ENCODE measurements around the gene RABEPK.
"Not testable (repeated sequence)": the region's sequence is repeated elsewhere in the genome, so short reads cannot be mapped to it uniquely, and the experiment has no call there.

Gene RABEPK

DNA sequence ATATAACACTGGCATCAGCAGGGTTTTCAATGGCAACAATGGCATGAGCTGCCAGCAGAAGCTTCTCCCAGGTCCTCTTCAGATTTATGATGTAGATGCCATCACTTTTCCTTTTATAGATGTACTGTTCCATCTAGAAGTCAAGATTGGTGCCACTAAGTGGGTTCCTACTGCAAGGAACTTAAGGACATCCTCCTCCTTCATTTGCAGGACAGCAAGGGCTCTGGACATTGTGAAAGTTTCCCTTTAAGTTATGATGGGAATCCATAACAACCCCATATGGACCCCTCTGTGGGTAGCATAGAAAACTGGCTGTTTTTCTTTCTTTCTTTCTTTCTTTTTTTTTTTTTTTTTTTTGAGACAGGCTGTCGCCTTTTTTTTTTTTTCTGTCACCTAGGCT lies 4.8 kb upstream of the RABEPK start:
- not testable (repeated sequence) for H3K36me3 ChIP-seq (ENCODE audit: control insufficient read depth, insufficient read depth, low read length); H3K27ac ChIP-seq (ENCODE audit: low read depth, low read length); H3K9me3 ChIP-seq (ENCODE audit: control insufficient read depth, insufficient read depth, low read depth, low read length); H3K9ac ChIP-seq (ENCODE audit: low read length); H3K4me3 ChIP-seq (ENCODE audit: low read depth, low read length); H3K27me3 ChIP-seq (ENCODE audit: control insufficient read depth, insufficient read depth, low read length); H3K4me1 ChIP-seq (ENCODE audit: control insufficient read depth, insufficient read depth, low read length)

DNA sequence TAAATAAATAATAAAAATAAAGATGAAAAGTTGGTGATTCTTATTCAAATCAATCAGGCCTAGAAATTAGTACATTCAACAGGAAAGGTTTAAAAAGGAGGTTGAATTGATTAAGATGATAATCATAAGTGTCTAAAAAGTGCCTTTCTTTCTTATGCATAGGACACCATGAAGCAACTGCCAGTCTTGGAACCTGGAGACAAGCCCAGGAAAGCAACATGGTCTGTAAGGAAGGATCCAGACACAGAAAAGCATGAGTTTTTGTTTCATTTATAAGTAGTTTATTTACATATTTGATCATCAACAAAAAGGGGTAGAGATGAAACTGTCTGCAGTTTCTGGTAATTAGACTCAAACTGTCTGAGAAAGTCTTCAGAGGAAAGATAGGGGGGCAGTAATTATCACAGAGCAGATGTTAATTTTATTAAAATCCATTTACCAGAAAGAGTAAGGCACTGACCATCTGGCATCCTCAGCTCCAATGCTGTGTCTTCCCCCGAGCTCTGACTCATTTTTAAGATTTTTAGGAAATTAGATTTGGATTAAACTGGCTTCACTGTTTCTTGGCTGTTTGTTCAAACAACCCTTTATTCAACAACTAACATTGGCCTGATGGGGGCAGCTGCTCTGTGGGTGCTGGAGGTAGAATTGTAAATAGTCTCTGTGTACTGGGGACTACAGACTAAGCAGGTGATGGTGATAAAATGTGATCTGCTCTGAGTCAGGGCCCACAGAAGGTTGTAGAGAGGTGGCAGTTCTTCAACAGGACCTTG lies 2.7 kb downstream of the RABEPK start:
- Histone ChIP-seq H3K36me3 (ENCODE audit: control insufficient read depth, insufficient read depth, low read length) (peaks cover 28% of the 10 kb centered on the region), H3K9me3 (ENCODE audit: control insufficient read depth, insufficient read depth, low read depth, low read length) (no peaks in the 10 kb centered on the region), H3K4me1 (ENCODE audit: control insufficient read depth, insufficient read depth, low read length) (0 out of 2 replicates have a peak, but pooled peaks cover 6% of the 10 kb centered on the region), H3K27ac (ENCODE audit: low read depth, low read length) (no peak overlapping the region), H3K27me3 (ENCODE audit: control insufficient read depth, insufficient read depth, low read length) (no peaks in the 10 kb centered on the region), H3K4me3 (ENCODE audit: low read depth, low read length) (no peak overlapping the region), H3K9ac (ENCODE audit: low read length) (no peak overlapping the region)

DNA sequence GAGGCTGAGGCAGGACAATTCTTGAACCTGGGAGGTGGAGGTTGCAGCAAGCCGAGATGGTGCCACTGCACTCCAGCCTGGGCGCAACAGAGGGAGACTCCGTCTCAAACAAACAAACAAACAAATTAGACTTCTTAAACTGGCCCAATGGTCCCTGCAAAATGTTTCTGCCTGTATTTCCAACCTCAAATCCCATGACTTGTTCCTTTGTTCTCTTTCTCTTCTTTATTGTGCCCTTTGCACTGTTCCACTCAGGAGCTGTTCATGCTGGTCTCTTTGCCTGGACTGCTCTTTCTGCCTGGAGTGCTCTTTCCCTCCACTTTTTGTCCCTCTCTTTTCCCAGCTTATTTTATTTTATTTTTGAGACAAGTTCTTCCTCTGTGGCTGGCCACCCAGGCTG lies 4.1 kb downstream of the RABEPK start:
- Histone ChIP-seq H3K9ac (ENCODE audit: low read length) (no peak overlapping the region), H3K36me3 (ENCODE audit: control insufficient read depth, insufficient read depth, low read length) (peaks cover 34% of the 10 kb centered on the region), H3K4me3 (ENCODE audit: low read depth, low read length) (no peak overlapping the region), H3K27me3 (ENCODE audit: control insufficient read depth, insufficient read depth, low read length) (no peaks in the 10 kb centered on the region), H3K4me1 (ENCODE audit: control insufficient read depth, insufficient read depth, low read length) (0 out of 2 replicates have a peak, but pooled peaks cover 6% of the 10 kb centered on the region), H3K9me3 (ENCODE audit: control insufficient read depth, insufficient read depth, low read depth, low read length) (no peaks in the 10 kb centered on the region), H3K27ac (ENCODE audit: low read depth, low read length) (no peak overlapping the region)

DNA sequence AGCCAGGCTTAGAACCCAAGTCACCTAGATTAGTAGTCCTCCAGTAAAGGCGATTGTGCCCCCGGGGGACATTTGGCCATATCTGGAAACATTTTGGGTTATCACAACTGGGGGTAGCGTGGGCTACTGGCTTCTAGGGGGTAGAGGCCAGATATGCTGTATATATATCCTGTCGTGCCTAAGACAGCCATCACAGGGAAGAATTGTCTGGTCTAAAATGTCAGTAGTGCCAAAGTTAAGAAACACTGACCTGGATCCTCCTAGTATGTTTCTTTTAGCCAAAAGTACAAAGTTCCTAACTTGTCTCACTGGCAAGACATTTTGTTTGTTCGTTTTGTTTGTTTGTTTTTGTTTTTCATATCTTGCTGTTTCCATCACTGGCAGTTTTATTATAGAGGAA lies 13.8 kb downstream of the RABEPK start:
- Histone ChIP-seq H3K9me3 (ENCODE audit: control insufficient read depth, insufficient read depth, low read depth, low read length) (no peaks in the 10 kb centered on the region), H3K9ac (ENCODE audit: low read length) (no peak overlapping the region), H3K36me3 (ENCODE audit: control insufficient read depth, insufficient read depth, low read length) (peaks cover 30% of the 10 kb centered on the region), H3K27ac (ENCODE audit: low read depth, low read length) (no peak overlapping the region), H3K4me1 (ENCODE audit: control insufficient read depth, insufficient read depth, low read length) (no peaks in the 10 kb centered on the region), H3K4me3 (ENCODE audit: low read depth, low read length) (no peak overlapping the region), H3K27me3 (ENCODE audit: control insufficient read depth, insufficient read depth, low read length) (no peaks in the 10 kb centered on the region)

DNA sequence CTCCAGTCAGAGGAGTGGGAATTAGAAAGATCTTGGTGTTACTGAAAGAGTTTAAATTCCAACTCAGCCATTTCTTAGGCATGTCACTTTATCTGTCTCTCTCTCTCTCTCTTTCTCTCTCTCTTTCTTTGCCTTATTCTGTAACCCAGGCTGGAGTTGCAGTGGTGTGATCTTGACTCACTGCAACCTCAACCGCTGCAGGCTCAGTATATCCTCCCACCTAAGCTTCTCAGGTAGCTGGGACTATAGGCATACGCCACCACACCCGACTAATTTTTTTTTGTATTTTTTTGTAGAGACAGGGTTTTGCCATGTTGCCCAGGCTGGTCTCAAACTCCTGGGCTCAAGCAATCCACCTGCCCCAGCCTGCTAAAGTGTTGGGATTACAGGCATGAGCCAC lies 18.3 kb downstream of the RABEPK start:
- H3K27ac ChIP-seq (ENCODE audit: low read depth, low read length): no peak overlapping the region
- no peaks in the 10 kb centered on the region for H3K9me3 ChIP-seq (ENCODE audit: control insufficient read depth, insufficient read depth, low read depth, low read length)
- no peak overlapping the region for H3K4me3 ChIP-seq (ENCODE audit: low read depth, low read length)
- H3K4me1 ChIP-seq (ENCODE audit: control insufficient read depth, insufficient read depth, low read length): no peaks in the 10 kb centered on the region
- no peaks in the 10 kb centered on the region for H3K27me3 ChIP-seq (ENCODE audit: control insufficient read depth, insufficient read depth, low read length)
- H3K9ac ChIP-seq (ENCODE audit: low read length): no peak overlapping the region
- peaks cover 19% of the 10 kb centered on the region for H3K36me3 ChIP-seq (ENCODE audit: control insufficient read depth, insufficient read depth, low read length)

DNA sequence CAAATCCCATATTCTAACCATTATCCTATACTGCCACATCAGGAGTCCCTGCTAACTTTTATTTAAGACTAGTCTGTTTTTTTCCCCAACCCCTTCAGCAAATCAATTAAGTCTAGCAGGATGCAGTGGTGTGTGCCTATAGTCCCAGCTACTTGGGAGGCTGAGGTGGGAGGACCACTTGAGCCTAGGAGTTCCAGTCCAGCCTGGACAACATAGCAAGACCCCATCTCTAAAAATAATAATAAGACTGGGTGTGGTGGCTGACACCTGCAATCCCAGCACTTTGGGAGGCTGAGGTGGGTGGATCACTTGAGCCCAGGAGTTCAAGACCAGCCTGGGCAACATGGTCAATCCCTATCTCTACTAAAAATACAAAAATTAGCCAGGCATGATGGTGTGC lies 24.5 kb downstream of the RABEPK start:
- H3K4me1 ChIP-seq (ENCODE audit: control insufficient read depth, insufficient read depth, low read length); H3K27me3 ChIP-seq (ENCODE audit: control insufficient read depth, insufficient read depth, low read length); H3K9me3 ChIP-seq (ENCODE audit: control insufficient read depth, insufficient read depth, low read depth, low read length); H3K4me3 ChIP-seq (ENCODE audit: low read depth, low read length); H3K27ac ChIP-seq (ENCODE audit: low read depth, low read length); H3K9ac ChIP-seq (ENCODE audit: low read length): not testable (repeated sequence)
- peaks cover 23% of the 10 kb centered on the region for H3K36me3 ChIP-seq (ENCODE audit: control insufficient read depth, insufficient read depth, low read length)

DNA sequence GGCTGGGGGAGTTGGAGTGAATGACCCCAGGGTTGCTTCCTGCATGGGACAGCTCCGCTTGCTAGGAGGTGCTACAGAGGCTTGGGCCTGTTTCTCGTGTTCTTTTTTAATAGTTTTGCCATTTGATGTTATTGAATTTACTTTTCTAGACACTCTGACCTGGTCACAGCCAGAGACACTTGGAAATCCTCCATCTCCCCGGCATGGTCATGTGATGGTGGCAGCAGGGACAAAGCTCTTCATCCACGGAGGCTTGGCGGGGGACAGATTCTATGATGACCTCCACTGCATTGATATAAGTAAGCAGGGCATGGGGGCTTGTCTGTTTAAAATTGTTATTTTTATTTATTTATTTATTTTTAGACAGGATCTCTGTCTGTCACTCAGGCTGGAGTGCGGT lies 27.4 kb downstream of the RABEPK start:
- Histone ChIP-seq H3K4me3 (ENCODE audit: low read depth, low read length) (no peak overlapping the region), H3K36me3 (ENCODE audit: control insufficient read depth, insufficient read depth, low read length) (peaks cover 20% of the 10 kb centered on the region), H3K27ac (ENCODE audit: low read depth, low read length) (no peak overlapping the region), H3K4me1 (ENCODE audit: control insufficient read depth, insufficient read depth, low read length) (no peaks in the 10 kb centered on the region), H3K27me3 (ENCODE audit: control insufficient read depth, insufficient read depth, low read length) (no peaks in the 10 kb centered on the region), H3K9me3 (ENCODE audit: control insufficient read depth, insufficient read depth, low read depth, low read length) (no peaks in the 10 kb centered on the region), H3K9ac (ENCODE audit: low read length) (no peak overlapping the region)

DNA sequence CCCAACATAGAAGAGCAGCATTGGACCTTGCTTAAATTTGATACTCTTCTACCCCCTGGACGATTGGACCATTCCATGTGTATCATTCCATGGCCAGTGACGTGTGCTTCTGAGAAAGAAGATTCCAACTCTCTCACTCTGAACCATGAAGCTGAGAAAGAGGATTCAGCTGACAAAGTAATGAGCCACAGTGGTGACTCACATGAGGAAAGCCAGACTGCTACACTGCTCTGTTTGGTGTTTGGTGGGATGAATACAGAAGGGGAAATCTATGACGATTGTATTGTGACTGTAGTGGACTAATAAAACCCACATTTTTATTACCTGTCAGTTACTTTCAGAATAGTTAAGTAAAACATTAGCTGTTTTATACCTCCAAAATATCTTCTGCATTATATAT lies 33.3 kb downstream of the RABEPK start:
- no peaks in the 10 kb centered on the region for H3K9me3 ChIP-seq (ENCODE audit: control insufficient read depth, insufficient read depth, low read depth, low read length)
- peaks cover 4% of the 10 kb centered on the region; the same call in 1 of the 2 replicates for H3K4me1 ChIP-seq (ENCODE audit: control insufficient read depth, insufficient read depth, low read length)
- no peak overlapping the region for H3K27ac ChIP-seq (ENCODE audit: low read depth, low read length)
- H3K36me3 ChIP-seq (ENCODE audit: control insufficient read depth, insufficient read depth, low read length): peaks cover 61% of the 10 kb centered on the region
- H3K4me3 ChIP-seq (ENCODE audit: low read depth, low read length): no peak overlapping the region
- no peaks in the 10 kb centered on the region for H3K27me3 ChIP-seq (ENCODE audit: control insufficient read depth, insufficient read depth, low read length)
- no peak overlapping the region for H3K9ac ChIP-seq (ENCODE audit: low read length)

DNA sequence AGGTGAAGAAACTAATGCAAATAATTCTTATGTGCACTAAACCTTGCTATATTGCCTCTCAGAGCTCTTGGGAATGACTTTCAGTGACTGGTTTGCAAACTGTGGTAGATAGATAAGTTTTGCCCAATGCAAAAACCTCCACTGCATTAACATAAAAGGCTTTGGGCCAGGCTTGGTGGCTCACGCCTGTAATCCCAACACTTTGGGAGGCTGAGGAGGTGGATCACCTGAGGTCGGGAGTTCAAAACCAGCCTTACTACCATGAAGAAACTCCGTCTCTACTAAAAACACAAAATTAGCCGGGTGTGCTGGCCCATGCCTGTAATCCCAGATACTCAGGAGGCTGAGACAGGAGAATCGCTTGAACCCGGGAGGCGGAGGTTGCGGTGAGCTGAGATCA lies 33.8 kb downstream of the RABEPK start:
- H3K9ac ChIP-seq (ENCODE audit: low read length); H3K27ac ChIP-seq (ENCODE audit: low read depth, low read length); H3K4me1 ChIP-seq (ENCODE audit: control insufficient read depth, insufficient read depth, low read length); H3K27me3 ChIP-seq (ENCODE audit: control insufficient read depth, insufficient read depth, low read length); H3K9me3 ChIP-seq (ENCODE audit: control insufficient read depth, insufficient read depth, low read depth, low read length); H3K4me3 ChIP-seq (ENCODE audit: low read depth, low read length): not testable (repeated sequence)
- H3K36me3 ChIP-seq (ENCODE audit: control insufficient read depth, insufficient read depth, low read length): peaks cover 65% of the 10 kb centered on the region

DNA sequence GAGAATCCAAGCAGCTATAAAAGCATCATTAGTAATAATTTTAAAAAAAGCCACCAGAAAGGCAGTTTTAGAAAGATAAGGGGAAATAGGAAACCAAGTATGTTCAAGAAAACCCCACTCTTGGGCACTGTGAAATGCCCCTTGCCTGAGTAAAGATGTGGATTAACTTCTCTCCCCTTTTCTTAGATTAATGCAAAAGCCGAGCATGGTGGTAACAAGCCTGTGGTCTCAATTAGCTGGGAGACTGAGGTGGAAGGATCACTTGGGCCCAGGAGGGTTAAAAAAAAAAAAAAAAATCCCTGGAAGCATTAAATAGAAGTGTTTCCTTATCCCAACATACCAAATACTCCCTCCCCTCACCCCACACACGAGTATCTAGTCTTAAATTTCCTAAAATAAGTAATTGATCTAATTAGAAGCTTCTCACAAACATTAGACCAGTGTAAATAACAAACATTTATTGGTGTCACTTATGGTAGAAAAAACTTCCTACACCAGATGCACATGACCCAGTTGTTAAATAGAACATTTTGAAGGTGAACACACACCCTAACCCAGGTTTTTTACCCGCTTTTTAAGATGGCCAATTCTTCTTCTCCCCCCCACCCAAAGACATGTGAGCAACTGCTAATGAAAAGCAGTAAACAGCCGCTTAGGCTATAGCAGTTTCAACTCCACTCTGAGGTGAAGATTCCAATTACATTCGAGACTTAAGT lies 35.6 kb downstream of the RABEPK start:
- peaks cover 75% of the 10 kb centered on the region for H3K36me3 ChIP-seq (ENCODE audit: control insufficient read depth, insufficient read depth, low read length)

DNA sequence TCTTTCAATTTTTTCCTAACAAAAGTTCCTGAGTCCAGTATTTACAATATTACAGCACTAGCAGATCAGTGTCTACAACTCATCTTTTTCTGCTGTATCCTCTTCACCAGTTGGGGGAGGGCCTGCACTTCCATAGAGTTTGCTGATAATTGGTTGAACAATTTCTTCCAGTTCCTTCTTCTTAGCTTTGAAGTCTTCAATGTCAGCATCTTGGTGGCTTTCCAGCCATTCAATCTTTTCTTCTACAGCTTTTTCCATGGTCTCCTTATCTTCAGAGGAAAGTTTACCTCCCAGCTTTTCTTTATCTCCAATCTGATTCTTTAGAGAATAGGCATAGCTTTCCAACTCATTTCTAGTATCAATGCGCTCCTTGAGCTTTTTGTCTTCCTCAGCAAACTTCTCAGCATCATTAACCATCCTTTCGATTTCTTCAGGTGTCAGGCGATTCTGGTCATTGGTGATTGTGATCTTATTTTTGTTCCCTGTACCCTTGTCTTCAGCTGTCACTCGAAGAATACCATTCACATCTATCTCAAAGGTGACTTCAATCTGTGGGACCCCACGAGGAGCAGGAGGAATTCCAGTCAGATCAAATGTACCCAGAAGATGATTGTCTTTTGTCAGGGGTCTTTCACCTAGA lies 36.3 kb downstream of the RABEPK start:
- H3K4me3 ChIP-seq (ENCODE audit: low read depth, low read length); H3K27ac ChIP-seq (ENCODE audit: low read depth, low read length): not testable (repeated sequence)

More for the DNA sequence above, 35.6 kb downstream of the RABEPK start:
- Histone ChIP-seq H3K27me3 (ENCODE audit: control insufficient read depth, insufficient read depth, low read length) (no peaks in the 10 kb centered on the region), H3K27ac (ENCODE audit: low read depth, low read length) (no peak overlapping the region), H3K4me3 (ENCODE audit: low read depth, low read length) (no peak overlapping the region), H3K9me3 (ENCODE audit: control insufficient read depth, insufficient read depth, low read depth, low read length) (no peaks in the 10 kb centered on the region), H3K9ac (ENCODE audit: low read length) (no peak overlapping the region), H3K4me1 (ENCODE audit: control insufficient read depth, insufficient read depth, low read length) (peaks cover 4% of the 10 kb centered on the region; the same call in 1 of the 2 replicates)

More for the DNA sequence above, 36.3 kb downstream of the RABEPK start:
- H3K27me3 ChIP-seq (ENCODE audit: control insufficient read depth, insufficient read depth, low read length); H3K9ac ChIP-seq (ENCODE audit: low read length); H3K9me3 ChIP-seq (ENCODE audit: control insufficient read depth, insufficient read depth, low read depth, low read length); H3K4me1 ChIP-seq (ENCODE audit: control insufficient read depth, insufficient read depth, low read length): not testable (repeated sequence)
- H3K36me3 ChIP-seq (ENCODE audit: control insufficient read depth, insufficient read depth, low read length): peaks cover 76% of the 10 kb centered on the region

Measured in HUES6 (cell line).